ENCODE data around the gene MGAT3.

DNA sequence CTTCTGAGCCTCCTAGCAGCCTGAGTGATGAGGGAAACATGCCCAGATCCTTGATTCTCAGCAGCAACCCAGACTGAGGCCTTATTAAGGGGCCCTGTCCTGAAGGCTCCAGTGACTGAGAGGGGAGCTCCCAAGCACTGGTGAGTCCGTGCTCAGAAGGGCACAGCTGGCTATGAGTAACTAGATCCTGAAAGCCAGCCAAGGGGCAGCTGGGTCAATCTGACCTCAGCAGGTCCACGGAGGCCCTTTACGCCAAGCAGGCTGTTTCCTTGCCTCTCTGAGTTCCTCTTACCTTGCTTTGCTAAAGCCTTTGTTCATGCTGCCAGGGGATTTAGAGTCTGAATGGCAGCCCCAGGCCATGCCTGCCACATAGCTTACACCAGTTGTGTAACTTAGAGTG, 26.0 kb downstream of the MGAT3 start:
- TF ChIP-seq CTCF (IDR thresholded peaks at IDR 0.05; ENCODE audit: insufficient read depth, low read length, poor library complexity, severe bottlenecking) (no peak), EZH2phosphoT487 (conservative IDR thresholded peaks at IDR 0.05; ENCODE audit: low read length) (no peak)

Data from SU-DHL-6 (cell line).